ENCODE results near the gene SCN5A.

SCN5A gene

GRCh38 chr3:38613426-38613825 lies 36.1 kb downstream of the SCN5A start:
- no peaks in the 10 kb centered on the region for H3K4me1 ChIP-seq (ENCODE audit: control insufficient read depth, insufficient read depth, low read length, unreplicated experiment)

GRCh38 chr3:38611866-38612265 lies 37.6 kb downstream of the SCN5A start:
- peaks cover 21% of the 10 kb centered on the region for H3K27me3 ChIP-seq (ENCODE audit: insufficient read depth, low read length)
- no peaks in the 10 kb centered on the region for H3K36me3 ChIP-seq (ENCODE audit: insufficient read depth, low read length)
- H3K4me3 ChIP-seq (ENCODE audit: low read depth, low read length), result no peak overlapping the region
- no peak overlapping the region for H3K27ac ChIP-seq (ENCODE audit: low read depth, low read length)
- no peaks in the 10 kb centered on the region for H3K4me1 ChIP-seq (ENCODE audit: control insufficient read depth, insufficient read depth, low read length, unreplicated experiment)
- H3K79me2 ChIP-seq (ENCODE audit: control insufficient read depth, insufficient read depth, low read length, unreplicated experiment), result no peaks in the 10 kb centered on the region
- H2AFZ ChIP-seq (ENCODE audit: low read length, unreplicated experiment), result no peak overlapping the region

More at GRCh38 chr3:38613426-38613825, 36.1 kb downstream of the SCN5A start:
- no peak overlapping the region for H3K4me3 ChIP-seq (ENCODE audit: low read depth, low read length)
- no peaks in the 10 kb centered on the region for H3K79me2 ChIP-seq (ENCODE audit: control insufficient read depth, insufficient read depth, low read length, unreplicated experiment)
- H2AFZ ChIP-seq (ENCODE audit: low read length, unreplicated experiment), result no peak overlapping the region
- H3K36me3 ChIP-seq (ENCODE audit: insufficient read depth, low read length), result no peaks in the 10 kb centered on the region
- peaks cover 33% of the 10 kb centered on the region for H3K27me3 ChIP-seq (ENCODE audit: insufficient read depth, low read length)
- no peak overlapping the region for H3K27ac ChIP-seq (ENCODE audit: low read depth, low read length)

- H2AFZ ChIP-seq (ENCODE audit: low read length, unreplicated experiment), result no peak overlapping the region
- peaks cover 18% of the 10 kb centered on the region for H3K27me3 ChIP-seq (ENCODE audit: insufficient read depth, low read length)
- H3K4me1 ChIP-seq (ENCODE audit: control insufficient read depth, insufficient read depth, low read length, unreplicated experiment), result no peaks in the 10 kb centered on the region
- H3K79me2 ChIP-seq (ENCODE audit: control insufficient read depth, insufficient read depth, low read length, unreplicated experiment), result no peaks in the 10 kb centered on the region
- no peaks in the 10 kb centered on the region for H3K36me3 ChIP-seq (ENCODE audit: insufficient read depth, low read length)
- H3K27ac ChIP-seq (ENCODE audit: low read depth, low read length), result no peak overlapping the region
- no peak overlapping the region for H3K4me3 ChIP-seq (ENCODE audit: low read depth, low read length)
Measured at GRCh38 chr3:38610934-38611333, 38.6 kb downstream of the SCN5A start.

- Histone ChIP-seq H3K27ac (ENCODE audit: low read depth, low read length) (no peak overlapping the region), H3K4me3 (ENCODE audit: low read depth, low read length) (no peak overlapping the region), H2AFZ (ENCODE audit: low read length, unreplicated experiment) (no peak overlapping the region), H3K36me3 (ENCODE audit: insufficient read depth, low read length) (no peaks in the 10 kb centered on the region), H3K79me2 (ENCODE audit: control insufficient read depth, insufficient read depth, low read length, unreplicated experiment) (no peaks in the 10 kb centered on the region), H3K4me1 (ENCODE audit: control insufficient read depth, insufficient read depth, low read length, unreplicated experiment) (no peaks in the 10 kb centered on the region), H3K27me3 (ENCODE audit: insufficient read depth, low read length) (peaks cover 13% of the 10 kb centered on the region)
Measured at GRCh38 chr3:38610436-38610835, 39.1 kb downstream of the SCN5A start.

- Histone ChIP-seq H3K79me2 (ENCODE audit: control insufficient read depth, insufficient read depth, low read length, unreplicated experiment) (no peaks in the 10 kb centered on the region), H3K27ac (ENCODE audit: low read depth, low read length) (no peak overlapping the region), H3K4me1 (ENCODE audit: control insufficient read depth, insufficient read depth, low read length, unreplicated experiment) (no peaks in the 10 kb centered on the region), H2AFZ (ENCODE audit: low read length, unreplicated experiment) (no peak overlapping the region), H3K27me3 (ENCODE audit: insufficient read depth, low read length) (peaks cover 4% of the 10 kb centered on the region), H3K36me3 (ENCODE audit: insufficient read depth, low read length) (no peaks in the 10 kb centered on the region), H3K4me3 (ENCODE audit: low read depth, low read length) (no peak overlapping the region)
Measured at GRCh38 chr3:38609386-38610111, 39.9 kb downstream of the SCN5A start.

- no peaks in the 10 kb centered on the region for H3K36me3 ChIP-seq (ENCODE audit: insufficient read depth, low read length)
- H2AFZ ChIP-seq (ENCODE audit: low read length, unreplicated experiment), result no peak overlapping the region
- H3K79me2 ChIP-seq (ENCODE audit: control insufficient read depth, insufficient read depth, low read length, unreplicated experiment), result no peaks in the 10 kb centered on the region
- no peaks in the 10 kb centered on the region; the same call in 1 of the 2 replicates for H3K27me3 ChIP-seq (ENCODE audit: insufficient read depth, low read length)
- H3K4me1 ChIP-seq (ENCODE audit: control insufficient read depth, insufficient read depth, low read length, unreplicated experiment), result no peaks in the 10 kb centered on the region
- H3K4me3 ChIP-seq (ENCODE audit: low read depth, low read length), result no peak overlapping the region
- H3K27ac ChIP-seq (ENCODE audit: low read depth, low read length), result no peak overlapping the region
Measured at GRCh38 chr3:38608961-38609360, 40.5 kb downstream of the SCN5A start.

- H3K27ac ChIP-seq (ENCODE audit: low read depth, low read length), result no peak overlapping the region
- no peaks in the 10 kb centered on the region for H3K4me1 ChIP-seq (ENCODE audit: control insufficient read depth, insufficient read depth, low read length, unreplicated experiment)
- no peaks in the 10 kb centered on the region for H3K27me3 ChIP-seq (ENCODE audit: insufficient read depth, low read length)
- no peaks in the 10 kb centered on the region for H3K79me2 ChIP-seq (ENCODE audit: control insufficient read depth, insufficient read depth, low read length, unreplicated experiment)
- no peak overlapping the region for H2AFZ ChIP-seq (ENCODE audit: low read length, unreplicated experiment)
- no peaks in the 10 kb centered on the region for H3K36me3 ChIP-seq (ENCODE audit: insufficient read depth, low read length)
- H3K4me3 ChIP-seq (ENCODE audit: low read depth, low read length), result no peak overlapping the region
Measured at GRCh38 chr3:38608086-38608775, 41.3 kb downstream of the SCN5A start.

- Histone ChIP-seq H3K27ac (ENCODE audit: low read depth, low read length) (no peak overlapping the region), H2AFZ (ENCODE audit: low read length, unreplicated experiment) (no peak overlapping the region), H3K27me3 (ENCODE audit: insufficient read depth, low read length) (no peaks in the 10 kb centered on the region), H3K4me3 (ENCODE audit: low read depth, low read length) (no peak overlapping the region), H3K79me2 (ENCODE audit: control insufficient read depth, insufficient read depth, low read length, unreplicated experiment) (no peaks in the 10 kb centered on the region), H3K4me1 (ENCODE audit: control insufficient read depth, insufficient read depth, low read length, unreplicated experiment) (no peaks in the 10 kb centered on the region), H3K36me3 (ENCODE audit: insufficient read depth, low read length) (no peaks in the 10 kb centered on the region)
Measured at GRCh38 chr3:38606561-38606960, 42.9 kb downstream of the SCN5A start.

GRCh38 chr3:38605981-38606380 lies 43.5 kb downstream of the SCN5A start:
- no peak overlapping the region for H3K4me3 ChIP-seq (ENCODE audit: low read depth, low read length)
- no peak overlapping the region for H2AFZ ChIP-seq (ENCODE audit: low read length, unreplicated experiment)
- no peaks in the 10 kb centered on the region for H3K4me1 ChIP-seq (ENCODE audit: control insufficient read depth, insufficient read depth, low read length, unreplicated experiment)
- H3K79me2 ChIP-seq (ENCODE audit: control insufficient read depth, insufficient read depth, low read length, unreplicated experiment), result no peaks in the 10 kb centered on the region
- H3K36me3 ChIP-seq (ENCODE audit: insufficient read depth, low read length), result no peaks in the 10 kb centered on the region
- H3K27ac ChIP-seq (ENCODE audit: low read depth, low read length), result no peak overlapping the region
- no peaks in the 10 kb centered on the region for H3K27me3 ChIP-seq (ENCODE audit: insufficient read depth, low read length)

- no peak overlapping the region for H3K4me3 ChIP-seq (ENCODE audit: low read depth, low read length)
- H2AFZ ChIP-seq (ENCODE audit: low read length, unreplicated experiment), result no peak overlapping the region
- no peaks in the 10 kb centered on the region; the same call in 1 of the 2 replicates for H3K27me3 ChIP-seq (ENCODE audit: insufficient read depth, low read length)
- H3K36me3 ChIP-seq (ENCODE audit: insufficient read depth, low read length), result no peaks in the 10 kb centered on the region
- H3K79me2 ChIP-seq (ENCODE audit: control insufficient read depth, insufficient read depth, low read length, unreplicated experiment), result no peaks in the 10 kb centered on the region
- H3K27ac ChIP-seq (ENCODE audit: low read depth, low read length), result no peak overlapping the region
- no peaks in the 10 kb centered on the region for H3K4me1 ChIP-seq (ENCODE audit: control insufficient read depth, insufficient read depth, low read length, unreplicated experiment)
Measured at GRCh38 chr3:38604246-38604645, 45.2 kb downstream of the SCN5A start.

- Histone ChIP-seq H3K4me3 (ENCODE audit: low read depth, low read length) (no peak overlapping the region), H3K4me1 (ENCODE audit: control insufficient read depth, insufficient read depth, low read length, unreplicated experiment) (no peaks in the 10 kb centered on the region), H3K27ac (ENCODE audit: low read depth, low read length) (no peak overlapping the region), H3K36me3 (ENCODE audit: insufficient read depth, low read length) (no peaks in the 10 kb centered on the region), H3K27me3 (ENCODE audit: insufficient read depth, low read length) (no peaks in the 10 kb centered on the region; the same call in 1 of the 2 replicates), H3K79me2 (ENCODE audit: control insufficient read depth, insufficient read depth, low read length, unreplicated experiment) (no peaks in the 10 kb centered on the region), H2AFZ (ENCODE audit: low read length, unreplicated experiment) (no peak overlapping the region)
Measured at GRCh38 chr3:38603731-38604131, 45.8 kb downstream of the SCN5A start.
